HAP-1 (cell line): ENCODE data around the gene CNNM2.

Experiments used
- DNase-seq, 2 experiments: peaks; one replicate each; pipeline ENCODE4 v3.0.0-alpha.2; 2016 to 2020; ENCODE audit warnings: low spot score in 2 of 2
- H3K27me3 ChIP-seq: fragments of 250-450 bp; sonication (Bioruptor Pico); 2 replicates; pipeline ENCODE4 v1.5.1; 2020; ENCODE audit warnings: low read depth, mild to moderate bottlenecking, moderate library complexity
- H3K36me3 ChIP-seq: fragments of 250-450 bp; sonication (Bioruptor Pico); replicated peaks from 2 replicates; pipeline ENCODE4 v1.5.1; 2020; ENCODE audit warnings: mild to moderate bottlenecking
- H3K4me1 ChIP-seq: fragments of 250-450 bp; sonication (Bioruptor Pico); 2 replicates; pipeline ENCODE4 v1.5.1; 2020; ENCODE audit warnings: mild to moderate bottlenecking
- H3K4me3 ChIP-seq: fragments of 250-450 bp; sonication (Bioruptor Pico); 2 replicates; pipeline ENCODE4 v1.5.1; 2020; ENCODE audit warnings: mild to moderate bottlenecking, moderate library complexity
- H3K9me3 ChIP-seq: fragments of 250-450 bp; sonication (Bioruptor Pico); 2 replicates; pipeline ENCODE4 v1.5.1; 2020; ENCODE audit warnings: mild to moderate bottlenecking, moderate library complexity
- in situ Hi-C: fragments of 300-500 bp; cut with MboI; formaldehyde crosslinking; loops from 3 replicates; pipeline ENCODE4 v1.14.3; 2020; ENCODE audit warnings: low sequenced_read_pairs, inconsistent platforms, mixed read lengths

CNNM2 gene

GRCh38 chr10:102935939-102936605, 18.0 kb downstream of the CNNM2 start:
- H3K4me1 ChIP-seq = no peaks in the 10 kb centered on the region
- no peak for DNase-seq
- H3K4me3 ChIP-seq = no peak overlapping the region
- no peaks in the 10 kb centered on the region for H3K27me3 ChIP-seq
- H3K36me3 ChIP-seq = no peaks in the 10 kb centered on the region
- H3K9me3 ChIP-seq = no peaks in the 10 kb centered on the region
- in situ Hi-C loops = no loop called here

- in situ Hi-C loops = no loop called here
- H3K36me3 ChIP-seq = no peaks in the 10 kb centered on the region
- no peaks in the 10 kb centered on the region for H3K4me1 ChIP-seq
- H3K9me3 ChIP-seq = no peaks in the 10 kb centered on the region
- H3K4me3 ChIP-seq = no peak overlapping the region
- no peaks in the 10 kb centered on the region for H3K27me3 ChIP-seq
- DNase-seq = no peak
These were observed 23.3 kb downstream of the CNNM2 start for GRCh38 chr10:102941401-102941800.

GRCh38 chr10:102945449-102945848, 27.4 kb downstream of the CNNM2 start:
- Histone ChIP-seq H3K27me3 (no peaks in the 10 kb centered on the region), H3K4me1 (no peaks in the 10 kb centered on the region; the same call in 1 of the 2 replicates), H3K36me3 (no peaks in the 10 kb centered on the region), H3K4me3 (no peak overlapping the region), H3K9me3 (no peaks in the 10 kb centered on the region)
- in situ Hi-C loops = no loop called here
- DNase-seq = no peak

DNA sequence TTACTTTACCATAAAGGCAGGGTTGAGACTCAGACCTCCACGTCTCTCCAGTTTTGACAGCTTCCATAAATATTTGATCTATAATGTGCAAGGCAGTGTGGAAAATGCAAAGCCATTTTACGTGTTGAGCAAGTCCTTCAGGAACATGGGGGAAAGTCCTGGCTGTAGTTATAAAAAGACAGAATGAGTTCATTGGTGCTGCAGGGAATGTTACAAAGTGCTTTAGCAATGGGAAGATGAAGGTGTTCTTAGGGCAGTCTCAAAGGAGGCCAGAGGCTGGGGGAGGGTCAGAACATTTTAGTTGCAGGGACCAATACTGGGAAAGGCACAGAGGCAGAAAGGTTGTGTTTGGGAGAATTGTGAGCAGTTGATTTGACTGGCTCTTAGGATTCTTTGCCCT, 27.9 kb downstream of the CNNM2 start:
- H3K4me3 ChIP-seq = no peak overlapping the region
- no peaks in the 10 kb centered on the region for H3K27me3 ChIP-seq
- no peaks in the 10 kb centered on the region for H3K36me3 ChIP-seq
- no peaks in the 10 kb centered on the region for H3K9me3 ChIP-seq
- no peaks in the 10 kb centered on the region; the same call in 1 of the 2 replicates for H3K4me1 ChIP-seq
- in situ Hi-C loops = no loop called here
- DNase-seq = no peak

- Histone ChIP-seq H3K4me3 (no peak overlapping the region), H3K27me3 (no peaks in the 10 kb centered on the region), H3K36me3 (no peaks in the 10 kb centered on the region), H3K4me1 (no peaks in the 10 kb centered on the region; the same call in 1 of the 2 replicates), H3K9me3 (no peaks in the 10 kb centered on the region)
- in situ Hi-C loops = no loop called here
- DNase-seq = no peak
These were observed 28.9 kb downstream of the CNNM2 start for GRCh38 chr10:102946992-102947391.

- Histone ChIP-seq H3K27me3 (no peaks in the 10 kb centered on the region), H3K4me3 (no peak overlapping the region), H3K36me3 (no peaks in the 10 kb centered on the region), H3K9me3 (no peaks in the 10 kb centered on the region), H3K4me1 (no peaks in the 10 kb centered on the region; the same call in 1 of the 2 replicates)
- DNase-seq = no peak
- in situ Hi-C loops = no loop called here
These were observed 30.1 kb downstream of the CNNM2 start for GRCh38 chr10:102948176-102948575.

GRCh38 chr10:102948786-102949185, 30.7 kb downstream of the CNNM2 start:
- H3K27me3 ChIP-seq = no peaks in the 10 kb centered on the region
- no peaks in the 10 kb centered on the region for H3K9me3 ChIP-seq
- in situ Hi-C loops = no loop called here
- no peaks in the 10 kb centered on the region; the same call in 1 of the 2 replicates for H3K4me1 ChIP-seq
- no peak overlapping the region for H3K4me3 ChIP-seq
- no peak for DNase-seq
- no peaks in the 10 kb centered on the region for H3K36me3 ChIP-seq

- Histone ChIP-seq H3K27me3 (no peaks in the 10 kb centered on the region), H3K4me3 (no peak overlapping the region), H3K9me3 (no peaks in the 10 kb centered on the region), H3K4me1 (no peaks in the 10 kb centered on the region; the same call in 1 of the 2 replicates), H3K36me3 (no peaks in the 10 kb centered on the region)
- in situ Hi-C loops = no loop called here
- no peak for DNase-seq
These were observed 31.8 kb downstream of the CNNM2 start for GRCh38 chr10:102949916-102950315.

DNA sequence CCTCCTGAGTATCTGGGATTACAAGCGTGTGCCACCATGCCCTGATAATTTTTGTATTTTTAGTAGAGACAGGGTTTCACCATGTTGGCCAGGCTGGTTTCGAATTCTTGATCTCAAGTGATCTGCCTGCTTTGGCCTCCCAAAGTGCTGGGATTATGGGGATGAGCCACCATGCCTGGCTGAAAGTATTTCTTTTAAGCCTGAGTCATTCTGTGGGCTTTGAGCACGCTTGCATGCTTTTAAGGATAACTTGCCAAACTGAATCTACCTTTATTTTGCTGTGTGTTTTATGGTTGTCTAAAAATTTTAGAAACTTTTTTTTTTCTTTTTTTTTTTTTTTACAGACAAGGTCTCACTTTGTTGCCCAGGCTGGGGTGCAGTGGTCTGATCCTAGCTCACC, 33.2 kb downstream of the CNNM2 start:
- DNase-seq = no peak
- Histone ChIP-seq H3K4me1 (no peaks in the 10 kb centered on the region; the same call in 1 of the 2 replicates), H3K4me3 (no peak overlapping the region), H3K9me3 (no peaks in the 10 kb centered on the region), H3K27me3 (no peaks in the 10 kb centered on the region), H3K36me3 (no peaks in the 10 kb centered on the region)
- in situ Hi-C loops = no loop called here

GRCh38 chr10:102959360-102959759, 41.3 kb downstream of the CNNM2 start:
- Histone ChIP-seq H3K9me3 (no peaks in the 10 kb centered on the region), H3K27me3 (no peaks in the 10 kb centered on the region), H3K4me3 (no peak overlapping the region), H3K36me3 (no peaks in the 10 kb centered on the region), H3K4me1 (no peaks in the 10 kb centered on the region)
- DNase-seq = no peak
- in situ Hi-C loops = no loop called here

- H3K4me1 ChIP-seq = no peaks in the 10 kb centered on the region
- no peak overlapping the region for H3K4me3 ChIP-seq
- in situ Hi-C loops = no loop called here
These were observed 42.1 kb downstream of the CNNM2 start for GRCh38 chr10:102960157-102960556.

DNA sequence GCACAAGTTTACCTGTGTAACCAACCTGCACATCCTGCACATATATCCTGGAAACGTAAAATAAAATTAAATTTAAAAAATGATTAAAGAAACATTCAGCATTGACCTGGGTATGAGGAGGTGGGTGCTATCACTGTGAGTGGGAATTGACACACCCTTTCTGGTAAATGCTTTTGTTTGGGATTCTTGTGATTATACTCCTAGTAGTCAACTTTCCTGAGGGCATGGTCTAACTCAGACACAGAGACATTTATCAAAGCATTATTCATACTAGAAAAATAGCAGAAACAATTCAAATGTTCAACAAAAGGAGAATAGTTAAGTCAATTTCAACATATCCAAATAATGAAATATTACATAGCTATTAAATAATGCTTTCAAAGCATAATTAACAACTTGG, 44.2 kb downstream of the CNNM2 start:
- no peaks in the 10 kb centered on the region for H3K36me3 ChIP-seq
- in situ Hi-C loops = no loop called here
- H3K27me3 ChIP-seq = no peaks in the 10 kb centered on the region
- no peak overlapping the region for H3K4me3 ChIP-seq
- no peaks in the 10 kb centered on the region for H3K9me3 ChIP-seq
- H3K4me1 ChIP-seq = no peaks in the 10 kb centered on the region
- no peak for DNase-seq

More at GRCh38 chr10:102960157-102960556, 42.1 kb downstream of the CNNM2 start:
- H3K9me3 ChIP-seq = no peaks in the 10 kb centered on the region
- no peaks in the 10 kb centered on the region for H3K27me3 ChIP-seq
- no peak for DNase-seq
- H3K36me3 ChIP-seq = no peaks in the 10 kb centered on the region

DNA sequence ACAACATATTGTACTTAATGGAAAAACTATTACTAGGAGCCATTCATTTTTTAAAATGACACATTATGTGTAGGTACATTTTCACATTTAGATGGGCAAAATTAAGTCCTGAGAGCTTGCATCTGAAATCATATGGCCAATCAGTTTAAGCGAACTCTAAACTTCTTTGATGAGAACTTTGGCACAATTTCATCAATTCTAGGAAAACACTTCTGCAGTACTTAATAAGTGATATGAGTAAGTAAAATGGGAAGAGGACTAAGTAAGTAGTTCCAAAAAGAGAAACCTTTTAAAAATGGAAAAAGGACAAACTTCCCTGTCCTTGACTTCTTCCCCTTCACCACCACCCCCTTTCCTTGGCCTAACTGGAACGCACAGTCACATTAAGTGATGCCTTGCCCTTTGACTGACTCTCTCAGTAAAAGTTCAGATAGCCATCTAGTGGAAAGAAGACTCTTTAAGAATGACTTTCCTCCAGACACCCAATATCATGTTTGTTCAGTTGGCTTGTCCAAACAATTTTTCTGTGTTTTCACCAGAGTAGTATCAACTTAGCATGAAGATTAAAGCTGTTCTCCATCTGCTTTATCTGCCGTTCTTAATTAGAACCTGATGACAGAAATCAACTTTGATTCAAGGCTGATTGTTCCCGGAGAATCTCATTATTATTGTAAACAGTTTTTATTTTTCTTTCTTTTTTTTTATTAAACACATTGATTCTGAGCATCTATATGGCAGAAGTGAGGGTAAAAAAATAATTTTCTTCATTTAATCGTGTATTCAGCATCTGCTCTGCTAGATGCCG, 45.1 kb downstream of the CNNM2 start:
- H3K27me3 ChIP-seq = no peaks in the 10 kb centered on the region
- H3K9me3 ChIP-seq = no peaks in the 10 kb centered on the region
- H3K4me1 ChIP-seq = no peaks in the 10 kb centered on the region
- no peaks in the 10 kb centered on the region for H3K36me3 ChIP-seq
- no peak for DNase-seq
- H3K4me3 ChIP-seq = no peak overlapping the region
- in situ Hi-C loops = no loop called here

GRCh38 chr10:102963756-102964025, 45.6 kb downstream of the CNNM2 start:
- Histone ChIP-seq H3K4me3 (no peak overlapping the region), H3K4me1 (no peaks in the 10 kb centered on the region), H3K36me3 (no peaks in the 10 kb centered on the region), H3K27me3 (no peaks in the 10 kb centered on the region), H3K9me3 (no peaks in the 10 kb centered on the region)
- DNase-seq = no peak
- in situ Hi-C loops = no loop called here
